Activated T-helper 17 cell treated with anti-CD3 and anti-CD28 coated beads, Interleukin-2, amount 50 U/mL, for 72 hours (primary cell): ENCODE measurements around the gene OCA2. TPM values are rescaled to one million over a fixed set of nuclear protein-coding genes. Genes with fewer than 3 reads are reported as not detected.
"Not testable (repeated sequence)": the region's sequence is repeated elsewhere in the genome, so short reads cannot be mapped to it uniquely, and the experiment has no call there.

ENCODE experiments used
- ATAC-seq: fragments of 150-1000 bp; cut with Tn5 transposase; replicated peaks from 2 replicates; pipeline ENCODE4 v1.10.0; 2021; ENCODE audit warnings: mild to moderate bottlenecking, moderate library complexity
- H3K27ac Mint-ChIP-seq: one replicate; pipeline ENCODE4 v1.8.0; 2022; ENCODE audit warnings: mixed read lengths
- H3K27me3 Mint-ChIP-seq: one replicate; pipeline ENCODE4 v1.8.0; 2022; ENCODE audit warnings: mixed read lengths
- H3K36me3 Mint-ChIP-seq: one replicate; pipeline ENCODE4 v1.8.0; 2022; ENCODE audit warnings: low read depth, mild to moderate bottlenecking, mixed read lengths
- H3K4me1 Mint-ChIP-seq: one replicate; pipeline ENCODE4 v1.8.0; 2022; ENCODE audit warnings: mixed read lengths
- H3K4me3 Mint-ChIP-seq: one replicate; pipeline ENCODE4 v1.8.0; 2022; ENCODE audit warnings: mild to moderate bottlenecking, mixed read lengths
- H3K9me3 Mint-ChIP-seq: one replicate; pipeline ENCODE4 v1.8.0; 2022; ENCODE audit warnings: mixed read lengths
- total RNA-seq, 2 donors: library from RNA; stranded (reverse); gene quantifications; one replicate each; pipeline ENCODE4 v1.2.3, GENCODE V29; 2022

Gene OCA2
- total RNA-seq, 2 donors from 2014 or later = not detected

DNA sequence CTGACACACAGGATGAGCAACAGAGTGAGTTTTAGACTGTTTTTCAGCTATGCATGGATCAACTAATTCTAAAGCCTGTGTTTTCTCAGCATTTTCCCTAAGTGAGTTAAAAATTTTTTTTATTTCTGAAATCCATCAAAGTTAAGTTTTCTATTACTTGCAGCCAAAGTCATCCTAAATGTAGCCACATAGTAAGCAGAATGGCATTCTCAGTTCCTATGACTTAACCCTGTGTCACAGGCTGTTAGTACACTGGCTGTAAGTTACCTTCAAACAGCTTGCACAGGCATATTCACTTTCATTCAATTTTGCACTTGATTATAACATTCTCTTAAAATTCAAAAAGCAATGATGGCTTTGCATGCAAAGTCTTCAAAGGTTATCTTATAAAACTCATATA is 368.2 kb downstream of the OCA2 start:
- Mint-ChIP-seq H3K9me3 (peaks cover 16% of the 10 kb centered on the region), H3K4me1 (no peaks in the 10 kb centered on the region), H3K27ac (no peak overlapping the region), H3K36me3 (no peaks in the 10 kb centered on the region), H3K4me3 (no peak overlapping the region), H3K27me3 (no peaks in the 10 kb centered on the region)
- ATAC-seq = no peak

DNA sequence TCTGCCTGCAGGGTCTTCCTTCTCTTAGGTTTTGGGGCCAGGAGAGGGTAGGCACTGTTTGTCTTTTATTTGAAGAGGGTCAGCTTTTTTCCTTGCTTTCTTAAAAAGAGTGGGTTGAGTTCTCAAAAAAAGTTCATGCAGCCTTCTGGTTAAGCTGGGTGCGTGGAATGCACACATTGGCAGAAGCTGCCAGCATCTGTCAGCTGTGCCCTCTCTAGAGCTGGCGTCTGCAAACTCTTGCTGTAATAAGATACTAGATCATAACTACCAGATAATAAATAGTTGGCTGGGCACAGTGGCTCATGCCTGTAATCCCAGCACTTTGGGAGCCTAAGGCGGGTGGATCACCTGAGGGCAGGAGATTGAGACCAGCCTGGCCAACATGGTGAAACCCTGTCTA is 373.4 kb downstream of the OCA2 start:
- Mint-ChIP-seq H3K4me3 (no peak overlapping the region), H3K27ac (no peak overlapping the region), H3K36me3 (no peaks in the 10 kb centered on the region)

GRCh38 chr15:27723821-27724220 is 375.3 kb downstream of the OCA2 start:
- no peak for ATAC-seq

More for the DNA sequence above, 373.4 kb downstream of the OCA2 start:
- no peaks in the 10 kb centered on the region for H3K4me1 Mint-ChIP-seq
- H3K9me3 Mint-ChIP-seq = peaks cover 5% of the 10 kb centered on the region
- no peaks in the 10 kb centered on the region for H3K27me3 Mint-ChIP-seq
- ATAC-seq = no peak

GRCh38 chr15:27722102-27722501 is 377.0 kb downstream of the OCA2 start:
- Mint-ChIP-seq H3K27ac (no peak overlapping the region), H3K36me3 (no peaks in the 10 kb centered on the region), H3K27me3 (no peaks in the 10 kb centered on the region), H3K9me3 (peaks cover 12% of the 10 kb centered on the region), H3K4me1 (no peaks in the 10 kb centered on the region), H3K4me3 (no peak overlapping the region)
- ATAC-seq = no peak

More at GRCh38 chr15:27723821-27724220, 375.3 kb downstream of the OCA2 start:
- no peak overlapping the region for H3K27ac Mint-ChIP-seq
- H3K4me3 Mint-ChIP-seq = no peak overlapping the region
- no peaks in the 10 kb centered on the region for H3K27me3 Mint-ChIP-seq
- H3K4me1 Mint-ChIP-seq = no peaks in the 10 kb centered on the region
- H3K9me3 Mint-ChIP-seq = peaks cover 4% of the 10 kb centered on the region
- H3K36me3 Mint-ChIP-seq = no peaks in the 10 kb centered on the region

- Mint-ChIP-seq H3K4me1 (no peaks in the 10 kb centered on the region), H3K27ac (no peak overlapping the region), H3K27me3 (no peaks in the 10 kb centered on the region), H3K9me3 (peaks cover 27% of the 10 kb centered on the region), H3K36me3 (no peaks in the 10 kb centered on the region), H3K4me3 (no peak overlapping the region)
- ATAC-seq = no peak
Observed at GRCh38 chr15:27714675-27715074, 384.4 kb downstream of the OCA2 start.

GRCh38 chr15:27713850-27714249 is 385.3 kb downstream of the OCA2 start:
- H3K27ac Mint-ChIP-seq = not testable (repeated sequence)

DNA sequence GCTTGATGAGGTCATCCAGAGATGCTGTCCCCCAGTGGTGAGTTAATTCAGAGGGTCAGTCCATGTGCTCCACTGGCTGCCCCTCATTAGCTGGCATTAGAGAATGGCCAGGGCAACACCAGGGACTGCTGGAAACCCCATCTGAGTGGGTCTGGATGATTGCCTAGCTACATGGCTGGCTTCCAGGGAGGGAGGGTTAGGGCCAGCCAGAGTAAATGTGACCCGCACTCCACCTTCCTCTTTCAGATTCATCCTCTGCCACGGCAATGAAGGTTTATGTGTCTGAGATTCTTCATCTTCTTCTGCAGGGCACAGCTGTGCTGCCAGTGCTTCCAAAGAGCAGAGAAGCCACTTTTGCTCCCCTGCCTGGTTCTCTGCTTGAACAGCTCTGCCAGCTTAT is 391.9 kb downstream of the OCA2 start:
- H3K9me3 Mint-ChIP-seq = peaks cover 36% of the 10 kb centered on the region
- no peak overlapping the region for H3K27ac Mint-ChIP-seq
- ATAC-seq = no peak
- H3K4me1 Mint-ChIP-seq = no peaks in the 10 kb centered on the region
- no peaks in the 10 kb centered on the region for H3K27me3 Mint-ChIP-seq
- H3K36me3 Mint-ChIP-seq = no peaks in the 10 kb centered on the region
- no peak overlapping the region for H3K4me3 Mint-ChIP-seq

More at GRCh38 chr15:27713850-27714249, 385.3 kb downstream of the OCA2 start:
- not testable (repeated sequence) for H3K36me3 Mint-ChIP-seq, H3K4me3 Mint-ChIP-seq, H3K27me3 Mint-ChIP-seq, H3K4me1 Mint-ChIP-seq, ATAC-seq
- H3K9me3 Mint-ChIP-seq = peaks cover 27% of the 10 kb centered on the region

GRCh38 chr15:27706300-27706699 is 392.8 kb downstream of the OCA2 start:
- Mint-ChIP-seq H3K27me3 (no peaks in the 10 kb centered on the region), H3K4me3 (no peak overlapping the region), H3K4me1 (no peaks in the 10 kb centered on the region), H3K36me3 (no peaks in the 10 kb centered on the region), H3K27ac (no peak overlapping the region), H3K9me3 (peaks cover 33% of the 10 kb centered on the region)
- ATAC-seq = no peak

DNA sequence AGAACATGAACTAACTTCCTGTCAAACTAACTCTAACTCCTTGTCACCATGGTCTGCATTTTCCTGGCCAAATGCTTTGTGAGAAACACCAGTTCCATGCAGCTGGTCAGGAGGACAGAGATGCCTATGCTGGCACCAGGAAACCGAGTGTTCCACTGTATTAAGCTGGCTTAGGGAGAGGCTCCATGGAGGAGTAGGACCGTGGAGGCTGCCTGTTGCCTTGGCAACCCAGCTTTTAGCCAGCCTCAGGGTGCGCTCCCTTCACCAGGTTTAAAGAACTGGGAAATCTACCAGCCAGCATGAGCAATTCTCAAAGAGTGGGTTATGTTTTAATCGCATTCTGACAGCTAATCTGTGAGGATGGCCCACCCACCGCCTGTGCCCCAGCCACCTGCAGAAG is 394.1 kb downstream of the OCA2 start:
- Mint-ChIP-seq H3K4me1 (no peaks in the 10 kb centered on the region), H3K36me3 (no peaks in the 10 kb centered on the region), H3K9me3 (peaks cover 25% of the 10 kb centered on the region), H3K4me3 (no peak overlapping the region), H3K27ac (no peak overlapping the region), H3K27me3 (no peaks in the 10 kb centered on the region)
- ATAC-seq = no peak

Other genes starting within 250 kb of the OCA2 start
- gene HERC2, start 222.9 kb upstream of the OCA2 start, total RNA-seq = 10 to 100 TPM; 18.8 to 40.8 TPM